HG02973 (cell line): ENCODE data around the gene PEF1.

Source experiments
- ATAC-seq: cut with Tn5 transposase; IDR thresholded peaks from one replicate; pipeline ENCODE4 v1.9.1; 2021; ENCODE audit warnings: moderate library complexity; ENCODE audit not compliant: unreplicated experiment

PEF1 gene

DNA sequence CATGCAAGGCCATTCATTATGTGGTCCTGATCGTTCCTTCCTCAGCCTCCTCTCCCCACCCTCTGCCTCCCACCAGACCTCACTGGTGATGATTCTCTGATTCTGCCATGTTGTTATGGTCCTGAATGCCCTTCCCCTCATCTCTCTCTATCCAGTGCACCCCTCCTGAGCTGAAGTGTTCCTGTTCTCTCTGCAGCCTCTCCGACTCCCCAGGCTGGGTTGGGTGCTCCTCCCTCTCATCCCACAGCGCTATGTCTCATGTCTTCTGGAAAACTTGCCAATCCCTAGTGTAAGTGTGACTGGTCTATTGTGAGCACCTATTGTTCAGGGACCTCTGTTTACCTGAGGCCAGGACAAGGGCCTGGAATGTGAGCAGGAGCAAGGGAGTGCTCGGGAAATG is 11.1 kb upstream of the PEF1 start:
- ATAC-seq: no peak

DNA sequence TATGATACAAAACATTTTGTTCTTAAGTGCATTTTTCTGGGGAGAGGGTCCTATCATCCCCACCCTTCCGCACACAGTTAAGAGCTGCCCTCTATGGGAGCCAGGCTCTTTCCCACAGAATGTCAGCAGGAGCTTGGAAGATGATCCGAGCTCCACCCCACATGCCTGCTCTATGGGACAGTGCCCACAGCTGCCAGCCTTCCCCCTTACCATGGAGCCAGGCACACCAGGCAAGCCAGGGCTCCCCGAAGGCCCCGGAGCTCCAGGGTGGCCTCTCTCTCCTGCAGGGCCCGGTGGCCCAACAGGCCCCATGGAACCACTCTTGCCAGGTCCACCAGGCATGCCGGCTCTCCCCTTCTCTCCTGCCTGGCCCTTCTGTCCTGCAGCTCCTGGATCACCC is 10.4 kb upstream of the PEF1 start:
- ATAC-seq: no peak

DNA sequence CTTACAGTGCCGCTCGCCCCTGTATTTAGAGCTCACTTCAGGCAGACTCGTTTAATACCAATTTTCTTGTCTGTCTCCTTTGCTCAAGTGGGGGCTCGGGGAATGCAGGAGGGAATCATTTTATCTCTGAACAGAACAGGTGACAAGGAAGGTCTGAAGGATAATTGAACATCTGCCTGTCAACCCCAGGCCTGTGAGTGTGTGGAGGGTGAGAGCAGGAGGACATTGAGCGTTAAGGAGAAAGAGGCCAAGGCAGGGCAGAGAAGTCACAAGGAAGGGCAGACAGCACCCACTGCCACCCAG is 9.7 kb upstream of the PEF1 start:
- ATAC-seq: no peak

DNA sequence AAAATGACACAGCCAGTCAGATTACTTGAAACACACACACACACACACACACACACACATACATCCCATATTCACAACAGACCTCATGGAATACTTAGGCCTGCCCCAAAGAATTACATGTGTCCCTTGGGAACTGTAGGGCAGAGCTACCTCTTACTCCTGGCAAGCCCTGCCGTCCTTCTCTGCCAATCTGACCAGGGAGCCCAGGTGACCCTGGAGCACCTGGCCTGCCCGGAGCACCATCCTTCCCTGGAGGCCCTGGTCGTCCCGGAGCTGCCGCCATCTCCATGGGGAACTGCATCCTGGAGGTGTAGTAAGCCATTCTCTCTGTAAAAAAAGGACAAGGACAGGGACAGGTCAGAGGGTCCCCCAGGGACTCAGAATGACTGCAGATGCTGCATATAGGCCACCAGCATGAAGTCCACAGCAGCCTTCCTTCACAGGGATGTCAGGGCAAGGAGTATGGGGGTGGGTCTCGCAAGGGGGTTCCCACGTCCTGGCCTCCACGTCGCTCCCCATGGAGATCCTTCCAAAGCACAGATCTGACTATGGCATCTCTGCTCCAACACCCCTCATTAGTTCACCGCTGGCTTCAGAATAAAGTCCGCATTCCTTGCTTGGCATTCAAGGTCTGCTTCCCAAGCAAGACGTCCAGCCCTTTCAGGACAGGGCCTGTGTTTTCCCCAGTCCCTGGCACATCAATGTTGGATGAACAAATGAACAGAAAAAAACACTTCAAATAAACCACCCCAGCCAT is 9.2 kb upstream of the PEF1 start:
- no peak for ATAC-seq

DNA sequence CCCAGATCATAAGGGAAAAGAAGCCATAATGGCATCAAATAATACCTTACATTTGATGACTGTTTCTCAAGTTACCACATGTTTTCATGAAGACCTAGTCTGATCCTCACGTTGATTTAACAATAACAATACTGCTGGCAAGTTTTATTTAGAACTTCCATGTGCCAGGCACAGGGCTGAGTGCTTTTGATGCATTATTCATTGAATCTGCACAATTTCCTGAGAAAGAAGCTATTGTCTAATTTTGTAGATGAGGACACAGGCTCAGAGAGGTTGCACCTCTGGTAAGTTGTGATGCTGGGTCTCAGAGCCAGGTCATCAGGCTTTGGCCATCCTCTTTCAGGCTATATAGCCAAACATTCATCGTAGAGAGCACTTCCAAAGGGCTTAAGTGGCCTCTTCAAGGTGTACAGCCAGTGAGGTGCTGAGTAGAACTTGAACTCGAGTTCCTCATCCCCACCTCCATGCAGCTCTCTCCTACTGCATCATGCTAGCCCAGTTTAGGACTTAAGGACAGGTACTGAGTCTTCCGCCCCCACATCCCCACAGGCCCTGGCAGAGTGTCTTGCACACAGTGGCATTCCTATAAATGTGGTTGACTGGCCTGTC is 8.3 kb upstream of the PEF1 start:
- ATAC-seq: no peak

DNA sequence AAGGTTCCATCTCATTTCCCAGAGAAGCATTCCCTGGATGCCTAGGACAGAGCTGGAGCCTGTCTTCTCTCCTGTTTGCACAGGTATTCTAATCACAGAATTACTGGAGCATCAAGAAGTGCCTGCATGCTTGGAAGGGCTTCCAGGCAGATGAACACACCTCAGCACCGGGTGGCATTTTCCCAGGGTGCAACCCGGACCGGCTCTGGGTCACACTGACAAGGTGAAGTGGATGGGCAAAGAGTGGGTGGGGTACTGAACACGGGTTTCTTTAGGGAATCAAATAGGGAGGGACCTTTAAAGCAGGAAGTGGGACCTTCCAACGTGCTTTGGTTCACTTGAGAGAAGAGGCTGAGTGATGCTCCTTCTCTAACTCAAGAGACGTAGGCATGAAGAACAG is 7.1 kb upstream of the PEF1 start:
- ATAC-seq: no peak

DNA sequence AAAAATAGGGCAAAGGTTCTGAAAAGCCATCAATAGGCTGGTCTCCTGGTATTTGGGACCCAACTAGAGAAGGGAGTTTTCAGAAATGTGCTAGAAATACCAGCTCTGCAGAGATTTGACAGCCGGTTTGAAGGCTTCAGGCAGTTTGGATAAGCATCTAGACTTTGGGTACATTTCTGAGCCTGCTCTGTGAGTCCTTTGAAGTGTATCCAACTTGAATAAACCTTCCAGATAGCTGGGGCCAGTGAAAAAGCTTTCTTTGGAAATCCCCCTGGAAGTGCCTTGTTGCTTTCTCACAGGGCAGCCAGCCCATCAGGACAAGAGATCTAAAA is 6.4 kb upstream of the PEF1 start:
- no peak for ATAC-seq

DNA sequence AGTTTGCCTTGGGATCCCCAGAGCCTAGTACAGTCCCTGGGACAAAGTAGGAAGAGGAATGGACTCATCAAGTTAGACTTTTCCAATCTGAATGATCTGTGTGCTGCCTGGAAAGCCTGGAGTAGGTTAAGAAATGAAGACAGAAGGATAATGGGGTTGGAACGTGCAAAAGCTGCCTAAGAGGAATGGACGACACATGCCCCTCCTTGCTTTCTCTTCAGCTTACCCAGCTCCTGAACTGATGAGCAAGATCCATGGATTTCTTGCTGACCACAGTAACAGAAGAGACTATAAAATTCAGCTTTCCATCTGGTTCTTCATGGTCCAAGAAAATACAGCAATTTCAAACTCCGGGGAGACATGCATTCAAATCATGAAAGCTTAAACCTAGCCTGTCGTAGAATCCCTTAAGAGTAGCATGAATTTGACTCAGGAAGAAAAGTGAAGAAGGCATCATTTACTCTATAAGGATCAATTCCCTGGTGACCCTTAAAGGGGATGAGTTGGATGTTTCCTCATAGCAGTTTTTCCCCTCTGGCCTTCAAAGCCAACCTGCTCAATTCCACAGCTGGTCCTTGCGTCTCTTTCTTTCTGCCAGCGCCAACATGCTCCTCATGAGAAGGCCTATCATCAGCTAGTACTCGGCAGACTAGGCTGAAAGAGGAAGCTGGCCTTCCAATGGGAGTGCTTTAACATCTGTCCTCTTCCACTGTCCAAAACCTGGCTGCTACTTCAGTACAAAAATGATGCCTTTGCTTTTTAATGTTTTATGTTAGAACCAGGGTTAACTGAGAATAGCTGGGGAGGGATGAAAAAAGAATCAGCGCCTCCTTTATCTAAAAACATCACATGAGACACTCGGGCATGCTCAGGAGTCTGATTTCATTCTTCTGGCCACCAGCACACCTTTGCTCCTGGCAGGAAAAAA is 5.7 kb upstream of the PEF1 start:
- no peak for ATAC-seq

DNA sequence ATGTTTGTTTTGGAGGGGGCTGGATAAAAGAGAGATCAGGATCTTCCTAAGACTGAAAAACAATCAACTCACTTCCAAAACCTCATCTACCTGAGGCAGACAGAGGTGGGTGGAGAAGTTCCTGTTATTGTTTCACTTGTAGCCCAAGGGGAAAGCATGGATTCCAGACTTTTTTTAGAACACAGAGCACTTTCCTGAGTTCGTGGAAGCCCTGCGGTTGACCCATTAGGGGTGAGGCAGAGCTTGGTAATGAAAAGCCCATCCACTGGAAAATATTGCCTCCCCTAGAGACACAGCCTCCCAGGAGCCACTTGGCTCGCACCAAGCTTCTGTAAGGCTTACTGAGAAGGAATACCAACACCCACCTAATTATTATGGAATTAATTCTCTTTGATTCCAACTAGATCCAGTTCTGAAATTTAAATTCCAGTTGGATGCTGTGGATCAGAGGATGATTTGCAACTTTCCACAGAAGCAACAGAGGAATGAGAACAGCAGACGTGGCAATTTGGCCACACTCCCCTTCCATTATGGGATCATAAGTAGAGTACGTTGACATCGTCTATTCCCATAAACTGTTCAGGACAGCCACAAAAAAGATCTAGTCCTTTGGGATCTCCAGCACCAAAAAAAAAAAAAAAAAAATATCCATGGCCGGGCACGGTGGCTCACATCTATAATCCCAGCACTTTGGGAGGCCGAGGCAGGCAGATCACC is 4.1 kb upstream of the PEF1 start:
- ATAC-seq: no peak

DNA sequence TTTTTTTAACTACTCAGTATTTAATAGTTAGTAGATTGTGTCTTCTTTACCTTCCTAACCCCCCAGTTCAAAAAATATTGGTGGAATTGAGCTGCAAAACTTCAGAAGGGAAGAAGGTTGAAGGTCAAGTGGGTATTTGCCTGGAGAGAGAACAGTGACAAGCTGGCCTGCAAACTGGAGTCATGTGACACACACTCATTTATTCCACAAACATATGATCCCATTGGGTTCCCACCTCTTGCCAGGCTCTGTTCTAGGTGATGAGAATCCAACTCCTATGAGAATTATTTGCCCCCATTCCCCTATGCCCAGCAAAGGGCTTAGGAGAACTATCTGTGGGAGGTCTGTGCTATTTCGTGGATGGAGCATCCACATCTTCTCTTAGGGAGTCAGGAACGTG is 3.5 kb upstream of the PEF1 start:
- ATAC-seq: no peak

DNA sequence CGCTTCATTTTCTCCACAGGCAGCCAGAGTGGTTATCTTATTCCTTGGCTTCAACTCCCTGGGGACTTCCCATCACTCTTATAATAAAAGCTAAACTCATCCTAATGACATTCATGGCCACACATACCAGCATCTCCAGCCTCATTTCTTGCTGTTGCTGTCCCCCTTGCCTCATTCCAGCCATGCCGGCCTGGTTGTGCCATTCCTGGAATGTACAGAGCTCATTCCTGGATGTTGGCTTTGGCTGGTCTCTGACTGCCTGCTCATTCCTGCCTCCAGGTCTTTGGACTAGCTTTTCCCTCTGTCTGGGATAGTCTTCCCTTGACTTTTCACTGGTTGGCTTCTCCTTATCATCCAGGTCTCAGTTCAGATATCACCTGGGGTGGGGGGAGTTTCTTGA is 2.4 kb upstream of the PEF1 start:
- ATAC-seq: no peak

DNA sequence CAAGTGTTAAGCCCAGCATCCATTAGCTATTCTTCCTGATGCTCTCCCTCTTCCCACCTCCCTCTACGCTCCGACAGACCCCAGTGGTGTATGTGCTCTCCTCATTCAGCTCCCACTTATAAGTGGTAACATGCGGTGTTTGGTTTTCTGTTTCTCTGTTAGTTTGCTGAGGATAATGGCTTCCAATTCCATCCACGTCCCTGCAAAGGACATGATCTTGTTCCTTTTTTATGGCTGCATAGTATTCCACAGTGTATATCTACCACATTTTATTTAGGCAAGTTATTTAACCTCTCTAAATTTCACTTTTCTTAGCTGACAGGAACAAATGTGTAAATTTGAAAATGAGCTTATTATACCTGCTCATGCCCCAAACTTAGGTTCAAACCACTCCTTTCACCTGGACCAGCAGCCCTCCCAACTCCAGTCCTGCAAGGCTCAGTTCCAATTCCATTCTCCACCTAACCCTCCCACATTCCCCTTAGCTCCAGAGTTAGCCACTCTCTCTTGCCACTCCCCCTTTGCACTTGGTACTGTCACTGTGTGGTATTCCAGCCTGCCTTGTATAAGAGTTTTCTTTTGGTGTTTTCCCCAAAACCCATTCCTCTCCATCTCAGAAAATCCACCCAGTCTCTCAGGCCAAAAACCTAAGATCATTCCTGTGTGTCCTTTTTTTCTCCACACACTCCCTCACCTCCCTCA is 1.7 kb upstream of the PEF1 start:
- no peak for ATAC-seq

DNA sequence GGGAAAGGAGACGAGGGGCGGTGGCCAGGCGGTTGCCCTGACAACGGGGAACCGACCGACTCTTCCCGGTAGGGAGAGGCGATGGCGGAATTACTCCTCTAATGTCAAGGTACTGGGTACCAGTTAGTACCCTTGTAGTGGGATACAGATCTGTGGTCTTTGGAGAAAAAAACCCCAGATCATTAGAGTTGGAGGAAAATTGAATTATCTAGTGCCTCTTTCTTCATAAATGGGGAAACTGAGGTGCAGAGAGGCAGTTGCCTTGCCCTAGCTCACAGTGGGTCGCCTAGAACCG is 545 bp upstream of the PEF1 start:
- ATAC-seq: no peak

DNA sequence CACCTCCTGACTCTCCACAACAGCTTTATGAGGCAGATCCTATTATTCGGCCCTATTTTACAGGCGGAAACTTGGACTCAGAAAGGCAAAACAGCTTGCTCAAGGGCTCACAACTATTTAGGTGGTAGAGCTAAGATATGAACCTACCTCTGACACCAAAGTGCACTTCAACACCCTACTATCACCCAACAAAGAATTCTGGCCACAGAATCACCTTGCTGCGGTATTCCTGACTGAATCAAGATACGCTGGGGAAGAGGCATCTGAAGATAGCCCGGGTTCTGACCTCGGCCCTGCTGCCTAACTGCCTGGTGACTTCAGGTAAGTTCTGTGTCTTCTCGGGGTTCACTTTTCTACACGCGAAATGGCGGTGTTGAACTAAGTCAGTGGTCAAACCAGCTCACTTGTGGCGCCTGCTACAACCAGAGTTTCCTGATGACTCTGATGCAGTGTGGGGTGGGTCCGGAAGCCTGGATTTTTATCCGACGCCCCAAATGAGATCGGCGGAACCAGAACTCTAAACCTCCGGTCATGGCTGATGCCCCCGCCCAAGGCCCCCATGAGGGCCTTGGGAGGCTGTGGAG is 608 bp downstream of the PEF1 start:
- no peak for ATAC-seq

DNA sequence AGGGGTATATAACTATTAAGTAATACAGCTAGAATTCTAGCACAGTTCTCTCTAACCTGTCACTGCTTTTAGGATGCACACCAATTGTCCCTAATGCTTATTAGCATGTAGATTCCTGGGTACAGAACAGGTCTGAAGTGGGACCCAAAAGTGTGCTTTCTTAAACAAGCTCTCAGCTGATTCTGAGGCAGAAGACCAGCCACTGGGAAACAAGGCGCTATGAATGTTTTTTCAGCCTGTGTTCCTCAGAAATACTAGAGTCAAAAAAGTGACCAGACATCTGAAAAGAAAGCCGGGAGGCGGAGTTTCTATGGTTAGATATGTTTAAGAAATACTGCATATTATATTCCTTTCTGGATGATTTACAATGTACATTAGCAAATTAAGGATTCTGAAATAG is 1.8 kb downstream of the PEF1 start:
- ATAC-seq: no peak

DNA sequence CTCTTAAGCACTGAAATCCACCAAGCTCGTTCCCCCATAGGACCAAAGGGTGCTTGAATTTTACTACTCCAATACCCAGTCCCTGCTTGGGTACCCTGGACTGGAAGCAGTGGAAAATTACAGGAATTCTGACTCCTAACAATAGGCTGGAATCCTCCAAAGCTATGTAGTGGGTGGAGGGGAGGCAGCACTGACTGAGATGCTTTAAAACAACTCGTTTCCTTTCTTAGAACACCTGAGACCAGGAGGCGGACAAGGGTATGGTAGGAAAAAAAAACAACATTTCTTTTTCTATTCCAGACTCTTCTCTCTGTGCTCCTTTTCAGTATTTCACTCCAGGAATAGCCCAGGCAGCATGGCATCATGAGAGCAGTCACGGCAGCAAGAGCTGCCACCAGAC is 2.3 kb downstream of the PEF1 start:
- no peak for ATAC-seq

DNA sequence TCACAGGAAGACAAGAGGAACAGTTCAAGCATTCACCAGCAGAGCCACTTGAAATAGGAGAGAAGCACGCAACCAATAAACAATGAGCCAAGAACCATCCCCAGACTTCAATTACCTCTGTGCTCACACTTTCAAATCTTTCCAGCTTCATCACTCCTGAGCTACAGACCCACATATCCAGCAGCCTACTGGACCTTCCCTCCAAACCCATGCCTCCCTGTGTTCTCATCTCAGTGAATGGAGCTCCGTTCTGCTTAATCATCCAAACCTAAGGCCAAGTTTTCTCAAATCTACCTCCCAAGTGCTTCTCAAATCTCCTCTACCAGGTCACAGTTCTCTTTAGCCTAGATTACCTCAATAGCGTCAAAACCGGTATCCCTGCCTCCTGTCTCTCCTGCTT is 3.7 kb downstream of the PEF1 start:
- no peak for ATAC-seq

DNA sequence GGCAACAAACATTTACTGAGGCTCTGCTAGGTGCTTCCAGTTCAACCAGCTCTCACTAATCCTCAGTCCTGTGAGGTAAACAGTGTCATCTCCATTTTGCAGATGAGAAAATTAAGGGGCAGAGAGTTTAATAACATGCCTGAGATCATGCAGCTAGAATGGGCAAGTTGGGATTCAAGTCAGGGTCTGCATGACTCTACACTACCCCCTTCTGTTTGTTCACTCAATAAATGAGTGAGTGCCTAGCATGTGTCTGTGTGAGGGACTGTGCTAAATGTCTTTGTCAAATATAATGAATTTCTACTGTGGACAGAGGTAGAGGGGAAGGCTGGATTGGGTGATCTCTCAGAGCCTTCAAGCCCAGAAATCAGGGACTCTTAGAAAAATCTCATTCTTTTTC is 4.5 kb downstream of the PEF1 start:
- no peak for ATAC-seq

DNA sequence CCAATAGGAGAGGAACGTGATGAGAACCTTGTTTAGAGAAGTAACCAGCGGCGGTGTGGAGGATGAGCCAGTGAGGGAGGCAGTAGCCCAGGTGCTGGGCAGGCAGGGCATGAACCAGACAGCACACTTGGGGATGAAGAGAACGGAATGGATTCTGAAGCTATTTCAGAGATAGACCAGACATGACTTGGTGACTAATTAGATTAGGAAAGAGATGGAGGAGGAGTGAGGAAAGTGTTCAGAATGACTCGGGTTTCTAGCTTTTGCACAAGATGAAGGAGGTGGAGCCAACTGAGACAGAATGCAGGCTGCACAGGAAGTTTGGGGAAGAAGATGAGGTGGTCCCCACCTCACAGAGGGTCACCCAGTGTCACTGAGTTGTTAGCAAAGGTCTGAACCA is 5.1 kb downstream of the PEF1 start:
- no peak for ATAC-seq

DNA sequence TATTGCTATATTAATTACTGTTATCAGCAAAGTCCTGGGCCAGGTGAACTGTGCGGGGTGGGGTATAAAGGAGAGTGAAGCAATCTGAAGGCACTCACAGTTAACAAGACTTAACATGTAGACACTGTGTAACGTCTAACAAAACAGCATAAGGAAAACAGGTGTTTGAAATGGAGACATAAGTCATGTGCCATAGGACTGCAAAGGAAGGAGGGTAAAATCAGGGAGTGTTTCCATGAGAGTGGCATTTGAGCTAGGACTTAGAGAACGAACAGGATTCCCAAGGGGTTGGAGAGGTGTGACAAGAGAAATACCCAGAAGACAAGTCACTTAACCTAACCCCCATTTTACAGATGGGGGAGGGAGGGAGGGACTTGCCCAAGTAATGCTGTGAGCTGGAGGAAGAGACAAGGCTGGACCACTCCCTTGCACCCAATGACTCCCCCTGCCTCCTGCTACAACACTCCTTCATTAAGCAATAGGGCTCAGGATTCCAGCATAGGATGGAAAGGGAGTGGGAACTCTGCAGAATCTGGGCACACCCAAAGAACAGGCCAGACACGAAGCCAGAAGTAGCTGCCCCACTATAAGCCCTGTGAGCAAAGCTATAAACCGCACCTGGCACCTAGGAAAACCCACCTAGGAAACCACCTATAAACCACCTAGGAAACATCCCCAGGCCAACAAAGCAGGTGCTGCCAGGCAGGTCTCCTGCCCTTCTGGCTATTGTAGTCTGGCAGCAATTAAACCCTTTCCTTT is 6.6 kb downstream of the PEF1 start:
- ATAC-seq: no peak
